IPS-20b (cell line): ENCODE results near the gene ALX3.

Experiments
- H3K27ac ChIP-seq: one replicate; pipeline ENCODE4 v1.5.1; 2013; ENCODE audit warnings: low read length
- H3K27me3 ChIP-seq: 2 replicates; pipeline ENCODE4 v1.6.1; 2013; ENCODE audit warnings: mild to moderate bottlenecking, low read length, inconsistent platforms; ENCODE audit not compliant: insufficient read depth
- H3K36me3 ChIP-seq: 2 replicates; pipeline ENCODE4 v1.6.1; 2013; ENCODE audit warnings: low read depth, mild to moderate bottlenecking, inconsistent platforms, low read length, moderate library complexity; ENCODE audit not compliant: insufficient read depth
- H3K4me1 ChIP-seq: 2 replicates; pipeline ENCODE4 v1.6.1; 2013; ENCODE audit warnings: mild to moderate bottlenecking, control low read depth, inconsistent platforms, low read length, moderate library complexity; ENCODE audit not compliant: insufficient read depth
- H3K4me3 ChIP-seq: 2 replicates; pipeline ENCODE4 v1.5.1; 2013; ENCODE audit warnings: mild to moderate bottlenecking, low read length, inconsistent platforms
- H3K9ac ChIP-seq: 2 replicates; pipeline ENCODE4 v1.6.1; 2013; ENCODE audit warnings: low read depth, mild to moderate bottlenecking, inconsistent platforms, low read length, moderate library complexity
- H3K9me3 ChIP-seq: 2 replicates; pipeline ENCODE4 v1.6.1; 2013; ENCODE audit warnings: mild to moderate bottlenecking, low read depth, low read length, inconsistent platforms; ENCODE audit not compliant: insufficient read depth

ALX3 gene

GRCh38 chr1:110074166-110074565, 3.7 kb upstream of the ALX3 start:
- no peak overlapping the region for H3K4me3 ChIP-seq
- H3K4me1 ChIP-seq = no peaks in the 10 kb centered on the region; the same call in 1 of the 2 replicates
- no peak overlapping the region for H3K9ac ChIP-seq
- H3K27me3 ChIP-seq = peaks cover 100% of the 10 kb centered on the region
- no peaks in the 10 kb centered on the region for H3K36me3 ChIP-seq
- H3K9me3 ChIP-seq = no peaks in the 10 kb centered on the region
- H3K27ac ChIP-seq = no peak overlapping the region

GRCh38 chr1:110070282-110070669, 196 bp downstream of the ALX3 start:
- no peaks in the 10 kb centered on the region for H3K36me3 ChIP-seq
- no peak overlapping the region for H3K9ac ChIP-seq
- H3K4me3 ChIP-seq = peak overlapping the region; percentile 45; the same call in 1 of the 2 replicates
- H3K27me3 ChIP-seq = peaks cover 100% of the 10 kb centered on the region
- H3K9me3 ChIP-seq = no peaks in the 10 kb centered on the region; the same call in 1 of the 2 replicates
- H3K27ac ChIP-seq = no peak overlapping the region
- H3K4me1 ChIP-seq = no peaks in the 10 kb centered on the region; the same call in 1 of the 2 replicates

DNA sequence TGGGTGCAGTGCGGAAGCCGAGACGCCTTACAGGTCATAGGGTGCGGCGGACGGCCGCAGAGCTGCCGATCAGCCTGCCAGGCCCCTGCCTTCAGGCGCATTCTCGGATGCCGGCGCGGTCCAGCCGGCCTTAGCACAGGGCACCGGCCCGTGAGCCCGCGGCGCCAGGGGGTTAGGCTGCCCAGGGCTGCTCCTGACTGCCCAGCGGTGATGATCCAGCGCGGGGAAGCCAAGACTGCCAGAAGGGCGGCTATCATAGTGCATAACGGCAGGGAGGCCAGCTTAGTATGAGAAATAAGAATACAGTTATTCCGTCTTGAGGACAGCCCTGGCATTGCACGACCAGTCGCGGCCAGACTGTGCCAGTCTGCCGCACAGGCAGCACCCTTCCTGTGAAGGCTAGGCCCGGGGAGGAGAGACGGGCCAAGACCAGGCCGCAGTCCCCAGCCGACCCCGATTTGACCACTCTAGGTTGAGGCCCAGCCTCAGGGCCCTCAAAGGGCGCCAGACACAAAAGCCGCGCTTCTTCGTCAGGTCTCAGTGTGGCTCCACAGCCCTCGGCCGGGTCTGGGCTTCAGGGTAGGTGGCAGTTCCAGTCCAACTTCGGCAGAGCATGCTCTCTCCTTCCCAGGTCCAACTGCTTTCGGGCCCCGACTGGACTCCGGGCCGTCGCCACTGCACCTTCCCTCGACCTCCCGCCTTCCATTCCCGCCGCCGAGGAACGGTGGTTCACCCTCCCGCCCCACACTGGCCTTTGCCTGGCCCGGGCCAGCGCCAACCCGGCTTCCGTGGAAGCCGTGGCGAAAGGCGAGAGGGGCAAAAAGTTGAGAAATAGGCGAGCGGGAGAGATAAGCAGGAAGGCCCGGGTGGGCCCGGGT, 829 bp downstream of the ALX3 start:
- peak overlapping the region; percentile 45; the same call in 1 of the 2 replicates for H3K4me3 ChIP-seq
- H3K9ac ChIP-seq = no peak overlapping the region
- H3K36me3 ChIP-seq = no peaks in the 10 kb centered on the region
- H3K4me1 ChIP-seq = no peaks in the 10 kb centered on the region; the same call in 1 of the 2 replicates
- no peak overlapping the region for H3K27ac ChIP-seq
- peaks cover 100% of the 10 kb centered on the region for H3K27me3 ChIP-seq
- H3K9me3 ChIP-seq = no peaks in the 10 kb centered on the region; the same call in 1 of the 2 replicates

GRCh38 chr1:110068646-110069403, 1.6 kb downstream of the ALX3 start:
- H3K4me1 ChIP-seq = no peaks in the 10 kb centered on the region; the same call in 1 of the 2 replicates
- peaks cover 100% of the 10 kb centered on the region for H3K27me3 ChIP-seq
- no peaks in the 10 kb centered on the region; the same call in 1 of the 2 replicates for H3K9me3 ChIP-seq
- H3K9ac ChIP-seq = no peak overlapping the region
- no peaks in the 10 kb centered on the region for H3K36me3 ChIP-seq
- H3K4me3 ChIP-seq = peak overlapping the region; percentile 54
- no peak overlapping the region for H3K27ac ChIP-seq

DNA sequence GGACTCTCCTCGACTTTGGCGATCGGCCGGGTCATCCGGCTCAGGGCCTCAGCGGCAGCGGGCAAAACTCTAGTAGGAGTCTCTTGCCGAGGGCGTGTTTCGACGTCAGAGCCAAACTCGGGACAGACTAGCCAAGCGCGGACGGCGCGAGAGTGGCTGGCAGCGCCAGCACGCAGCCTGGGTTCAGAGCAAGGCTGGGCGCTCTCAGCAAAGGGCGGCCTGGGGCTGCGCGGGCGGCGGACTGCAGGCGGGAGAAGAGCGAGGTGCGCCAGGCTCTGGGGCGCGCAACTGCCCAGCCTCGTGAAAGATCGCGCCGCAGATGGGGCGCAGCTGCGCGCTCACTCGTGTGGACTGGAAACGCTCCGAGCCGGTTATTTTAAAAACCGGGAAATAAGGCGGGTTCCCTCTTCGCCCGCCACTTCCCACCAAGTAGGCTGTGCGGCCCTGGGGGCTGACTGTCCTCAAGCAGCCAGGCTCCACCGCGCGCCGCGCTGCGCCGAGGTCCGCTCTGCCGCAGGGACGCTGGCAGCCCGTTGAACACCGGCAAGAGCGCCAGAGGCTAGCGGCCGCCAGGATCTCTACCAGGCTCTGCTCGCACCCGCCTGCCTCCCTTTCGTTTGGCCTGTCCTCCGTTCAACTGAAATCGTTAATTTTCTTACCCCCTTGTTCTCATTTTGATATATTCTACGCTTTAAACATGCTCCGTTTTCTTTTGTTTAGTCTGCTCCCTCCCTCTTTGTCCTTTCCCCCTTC, 2.4 kb downstream of the ALX3 start:
- Histone ChIP-seq H3K4me1 (no peaks in the 10 kb centered on the region; the same call in 1 of the 2 replicates), H3K27me3 (peaks cover 99% of the 10 kb centered on the region), H3K9me3 (no peaks in the 10 kb centered on the region; the same call in 1 of the 2 replicates), H3K9ac (no peak overlapping the region), H3K4me3 (peak overlapping the region; percentile 54), H3K27ac (no peak overlapping the region), H3K36me3 (no peaks in the 10 kb centered on the region)

DNA sequence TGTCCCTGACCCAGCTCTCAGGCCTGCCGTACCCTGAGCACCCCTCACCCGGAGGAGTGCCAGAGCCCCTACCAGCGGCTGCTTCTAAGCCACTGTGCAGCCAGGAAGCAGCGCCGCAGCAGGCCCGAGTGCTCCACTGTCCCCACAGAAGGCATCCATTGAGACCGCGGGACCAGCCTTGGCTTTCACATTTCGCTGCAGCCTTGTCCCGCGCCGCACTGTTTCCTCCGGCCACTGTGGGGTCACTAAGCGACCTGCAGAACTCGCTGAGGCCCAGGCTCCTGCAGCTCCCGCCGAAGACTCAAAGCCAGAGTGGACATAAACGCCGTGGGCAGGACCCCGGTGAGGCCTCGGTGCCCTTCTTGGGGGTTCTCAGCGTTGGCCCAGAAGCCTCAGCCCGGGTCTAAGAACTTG, 3.0 kb downstream of the ALX3 start:
- Histone ChIP-seq H3K4me1 (no peaks in the 10 kb centered on the region; the same call in 1 of the 2 replicates), H3K36me3 (no peaks in the 10 kb centered on the region), H3K27ac (no peak overlapping the region), H3K9ac (no peak overlapping the region), H3K9me3 (no peaks in the 10 kb centered on the region; the same call in 1 of the 2 replicates), H3K4me3 (peak overlapping the region; percentile 54; the same call in 1 of the 2 replicates), H3K27me3 (peaks cover 93% of the 10 kb centered on the region)

DNA sequence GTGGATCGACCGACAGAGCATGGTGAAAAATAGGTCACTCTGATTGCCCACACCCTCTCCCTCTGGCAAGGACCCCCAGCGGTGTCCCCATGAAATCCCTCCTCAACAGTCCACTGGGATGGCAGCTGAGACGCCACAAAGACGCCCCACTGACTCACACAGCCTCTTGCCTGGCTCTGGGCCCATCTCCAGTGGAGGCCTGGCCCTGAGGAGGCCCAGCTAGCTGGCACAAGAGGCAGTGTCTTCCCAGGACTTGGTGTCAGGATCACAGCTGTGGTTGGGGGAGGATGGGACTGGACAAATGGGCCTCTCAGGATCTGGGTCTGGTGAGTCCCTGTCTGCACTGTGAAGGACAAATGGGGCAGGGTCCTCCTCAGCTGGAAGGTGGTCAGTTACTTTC, 4.6 kb downstream of the ALX3 start:
- Histone ChIP-seq H3K27ac (no peak overlapping the region), H3K36me3 (no peaks in the 10 kb centered on the region), H3K4me1 (no peaks in the 10 kb centered on the region; the same call in 1 of the 2 replicates), H3K27me3 (peaks cover 77% of the 10 kb centered on the region), H3K9me3 (no peaks in the 10 kb centered on the region; the same call in 1 of the 2 replicates), H3K4me3 (no peak overlapping the region), H3K9ac (no peak overlapping the region)

DNA sequence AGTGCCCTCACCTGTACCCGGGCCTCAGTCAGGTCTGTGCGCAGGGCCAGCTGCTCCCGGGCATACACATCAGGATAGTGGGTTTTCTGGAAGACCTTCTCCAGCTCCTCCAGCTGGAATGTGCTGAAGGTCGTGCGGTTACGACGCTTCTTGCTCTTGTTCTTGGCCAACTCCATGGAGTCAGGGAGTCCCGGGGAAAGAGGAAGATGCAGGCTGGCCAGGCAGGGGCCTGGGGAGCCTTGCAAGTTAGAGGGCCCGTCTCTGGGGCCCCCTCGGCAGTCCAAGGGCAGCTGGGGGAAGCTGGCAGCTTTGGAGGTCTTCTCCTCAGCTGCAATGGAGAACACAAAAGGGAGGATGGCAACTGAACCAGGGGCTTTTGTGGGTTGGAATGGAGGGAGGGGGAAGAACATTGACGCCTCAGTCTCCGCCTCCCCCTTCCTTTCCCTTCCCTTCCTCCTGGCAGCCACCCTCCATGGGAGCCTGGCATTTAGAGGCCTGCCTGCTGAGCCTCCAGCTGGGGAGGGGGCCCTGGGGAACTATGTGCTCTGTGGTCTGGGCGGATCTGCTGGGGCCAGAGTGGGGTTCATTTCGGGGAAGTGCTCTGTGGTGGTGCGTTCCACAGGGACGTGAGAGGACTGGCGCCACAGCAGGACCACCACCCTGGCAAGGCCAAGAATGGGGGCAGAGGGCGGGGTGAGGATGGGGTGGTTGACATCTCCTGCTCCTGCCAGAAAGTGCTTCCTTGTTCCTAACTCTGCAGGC, 5.7 kb downstream of the ALX3 start:
- Histone ChIP-seq H3K27me3 (peaks cover 66% of the 10 kb centered on the region), H3K9me3 (no peaks in the 10 kb centered on the region; the same call in 1 of the 2 replicates), H3K9ac (no peak overlapping the region), H3K4me1 (no peaks in the 10 kb centered on the region; the same call in 1 of the 2 replicates), H3K4me3 (no peak overlapping the region), H3K36me3 (no peaks in the 10 kb centered on the region; the same call in 1 of the 2 replicates), H3K27ac (no peak overlapping the region)

DNA sequence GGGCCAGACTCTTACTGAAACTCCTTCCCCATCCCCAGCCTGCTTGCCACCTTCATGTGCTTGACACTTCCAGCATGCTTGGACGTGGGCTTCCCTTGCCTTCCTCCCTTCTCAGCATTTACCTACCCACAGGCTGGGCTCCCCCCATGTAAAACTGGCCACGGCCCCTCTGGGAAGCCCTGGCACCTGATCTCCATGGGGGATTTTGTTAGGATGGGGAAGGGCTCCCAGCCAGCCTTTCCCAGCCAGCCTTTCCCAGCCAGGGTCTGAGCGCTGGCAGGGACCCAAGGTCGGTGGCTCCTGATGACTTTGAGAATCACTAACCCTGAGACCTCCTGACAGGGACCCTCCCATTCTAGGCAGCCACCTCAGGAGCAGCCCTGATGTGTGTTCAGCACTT, 6.7 kb downstream of the ALX3 start:
- Histone ChIP-seq H3K9me3 (no peaks in the 10 kb centered on the region; the same call in 1 of the 2 replicates), H3K9ac (no peak overlapping the region), H3K36me3 (peaks cover 2% of the 10 kb centered on the region), H3K27ac (no peak overlapping the region), H3K4me3 (no peak overlapping the region), H3K27me3 (peaks cover 56% of the 10 kb centered on the region), H3K4me1 (no peaks in the 10 kb centered on the region)

DNA sequence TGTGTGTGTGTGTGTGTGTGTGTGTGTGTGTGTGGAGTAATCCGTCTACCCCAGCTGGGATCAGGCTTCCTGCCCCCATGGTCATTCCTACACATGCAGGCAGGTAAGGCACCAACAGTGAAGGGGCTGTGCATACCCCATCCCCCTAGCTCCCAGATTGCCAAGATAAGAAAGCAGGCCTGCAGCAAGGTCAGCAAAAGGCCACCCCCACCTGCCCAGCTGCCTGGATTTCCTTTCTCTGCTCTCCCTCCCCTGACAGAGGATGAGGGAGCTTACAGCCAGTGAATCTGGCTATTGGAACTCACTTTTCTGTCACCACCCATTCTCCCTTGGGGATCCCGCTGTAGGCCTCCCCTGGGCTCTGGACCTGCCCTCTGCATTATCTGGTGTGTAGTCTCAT, 7.9 kb downstream of the ALX3 start:
- Histone ChIP-seq H3K9me3 (no peaks in the 10 kb centered on the region), H3K4me1 (no peaks in the 10 kb centered on the region), H3K27ac (no peak overlapping the region), H3K9ac (no peak overlapping the region), H3K4me3 (no peak overlapping the region), H3K27me3 (peaks cover 45% of the 10 kb centered on the region), H3K36me3 (peaks cover 13% of the 10 kb centered on the region)
